ENCODE measurements around the gene DHX35.

DNA sequence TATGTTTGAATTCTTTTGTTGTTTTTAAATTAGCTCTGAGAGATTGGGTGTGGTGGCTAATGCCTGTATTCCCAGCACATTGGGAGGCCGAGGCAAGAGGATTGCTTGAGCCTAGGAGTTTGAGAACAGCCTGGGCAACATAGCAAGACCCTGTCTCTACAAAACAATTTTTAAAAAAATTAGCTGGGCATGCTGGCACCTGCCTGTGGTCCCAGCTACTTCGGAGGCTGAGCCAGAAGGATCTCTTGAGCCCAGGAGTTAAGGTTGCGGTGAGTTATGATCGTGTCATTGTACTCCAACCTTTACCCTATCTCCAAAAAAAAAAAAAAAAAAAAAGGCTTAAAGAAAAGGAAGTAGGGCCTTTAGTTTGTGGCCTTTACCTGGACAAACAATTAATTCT lies 22.9 kb downstream of the DHX35 start:
- TF ChIP-seq POLR2AphosphoS5 (IDR thresholded peaks at IDR 0.05) (no peak), EP300 (conservative IDR thresholded peaks at IDR 0.05; ENCODE audit: poor library complexity, severe bottlenecking) (no peak), SMC3 (conservative IDR thresholded peaks at IDR 0.05; ENCODE audit: poor library complexity) (no peak)
- TF ChIP-seq, protein P1, sequence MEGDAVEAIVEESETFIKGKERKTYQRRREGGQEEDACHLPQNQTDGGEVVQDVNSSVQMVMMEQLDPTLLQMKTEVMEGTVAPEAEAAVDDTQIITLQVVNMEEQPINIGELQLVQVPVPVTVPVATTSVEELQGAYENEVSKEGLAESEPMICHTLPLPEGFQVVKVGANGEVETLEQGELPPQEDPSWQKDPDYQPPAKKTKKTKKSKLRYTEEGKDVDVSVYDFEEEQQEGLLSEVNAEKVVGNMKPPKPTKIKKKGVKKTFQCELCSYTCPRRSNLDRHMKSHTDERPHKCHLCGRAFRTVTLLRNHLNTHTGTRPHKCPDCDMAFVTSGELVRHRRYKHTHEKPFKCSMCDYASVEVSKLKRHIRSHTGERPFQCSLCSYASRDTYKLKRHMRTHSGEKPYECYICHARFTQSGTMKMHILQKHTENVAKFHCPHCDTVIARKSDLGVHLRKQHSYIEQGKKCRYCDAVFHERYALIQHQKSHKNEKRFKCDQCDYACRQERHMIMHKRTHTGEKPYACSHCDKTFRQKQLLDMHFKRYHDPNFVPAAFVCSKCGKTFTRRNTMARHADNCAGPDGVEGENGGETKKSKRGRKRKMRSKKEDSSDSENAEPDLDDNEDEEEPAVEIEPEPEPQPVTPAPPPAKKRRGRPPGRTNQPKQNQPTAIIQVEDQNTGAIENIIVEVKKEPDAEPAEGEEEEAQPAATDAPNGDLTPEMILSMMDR (IDR thresholded peaks at IDR 0.05; ENCODE audit: poor library complexity, severe bottlenecking) = no peak

All from neural cell (in vitro differentiated cells).